GM21367 (cell line): ENCODE data around the gene AOPEP.

ENCODE experiments used
- ATAC-seq: cut with Tn5 transposase; IDR thresholded peaks from one replicate; pipeline ENCODE4 v1.9.1; 2021; ENCODE audit not compliant: unreplicated experiment

Gene AOPEP

DNA sequence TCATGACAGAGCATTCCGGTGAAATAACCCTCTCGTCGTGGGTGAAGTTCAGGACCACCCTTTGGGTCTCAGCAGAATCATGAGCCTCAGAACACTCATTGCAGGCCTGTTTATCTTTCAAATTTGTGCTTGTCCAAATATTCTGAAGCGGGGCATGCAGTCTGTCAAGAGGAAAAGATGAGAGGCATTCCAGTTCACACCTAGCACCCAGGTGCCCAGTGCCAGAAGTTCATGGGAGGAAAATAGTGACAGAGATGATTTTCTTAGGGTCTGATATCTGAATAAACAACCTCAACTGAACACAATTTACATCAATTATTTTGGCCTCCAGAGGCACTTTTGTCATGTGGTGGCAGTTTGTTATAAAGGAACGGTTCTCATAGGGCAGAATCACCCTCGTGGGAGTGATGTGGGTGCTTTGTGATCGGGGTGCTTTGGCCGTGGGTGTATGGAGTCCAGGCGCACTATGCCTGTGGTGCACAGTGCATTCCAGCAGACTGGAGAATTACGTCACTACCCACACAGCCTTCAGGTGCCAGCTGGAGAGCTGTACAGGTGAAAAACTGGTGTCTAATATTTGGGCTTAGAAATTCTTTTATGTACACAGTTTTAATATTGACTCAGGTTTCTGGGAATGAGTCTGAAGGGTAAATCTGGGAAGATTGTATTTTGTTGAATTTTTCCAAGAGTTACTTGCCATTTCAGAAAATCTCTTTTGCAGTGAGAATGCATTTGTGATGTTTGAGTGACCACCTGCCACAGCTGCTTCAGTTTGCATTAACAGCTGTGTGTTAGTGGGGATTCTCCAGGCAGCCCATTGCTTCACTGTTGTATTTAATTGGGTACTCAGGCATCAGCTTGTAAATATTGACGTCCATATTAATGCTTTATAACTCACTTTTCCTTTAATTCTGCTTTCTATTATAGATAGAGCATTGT is 301.7 kb downstream of the AOPEP start:
- ATAC-seq: no peak

DNA sequence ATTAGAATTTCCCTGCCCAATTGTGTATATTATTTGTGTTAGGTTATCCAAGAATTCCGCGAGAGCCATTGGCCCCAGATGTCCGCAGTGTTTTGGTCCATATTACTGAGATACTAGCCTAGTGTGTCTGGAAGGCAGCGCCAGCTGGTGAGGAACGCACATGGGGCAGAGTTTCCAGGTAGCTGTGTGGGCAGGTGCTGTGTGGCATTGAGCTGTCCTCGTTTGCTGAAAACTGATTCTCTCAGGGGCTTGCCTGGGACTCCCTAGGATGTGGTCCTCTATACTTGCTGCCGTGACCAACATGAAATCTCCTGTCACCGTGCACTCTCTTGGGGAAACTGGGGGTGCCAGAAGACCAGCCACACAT is 302.3 kb downstream of the AOPEP start:
- no peak for ATAC-seq

DNA sequence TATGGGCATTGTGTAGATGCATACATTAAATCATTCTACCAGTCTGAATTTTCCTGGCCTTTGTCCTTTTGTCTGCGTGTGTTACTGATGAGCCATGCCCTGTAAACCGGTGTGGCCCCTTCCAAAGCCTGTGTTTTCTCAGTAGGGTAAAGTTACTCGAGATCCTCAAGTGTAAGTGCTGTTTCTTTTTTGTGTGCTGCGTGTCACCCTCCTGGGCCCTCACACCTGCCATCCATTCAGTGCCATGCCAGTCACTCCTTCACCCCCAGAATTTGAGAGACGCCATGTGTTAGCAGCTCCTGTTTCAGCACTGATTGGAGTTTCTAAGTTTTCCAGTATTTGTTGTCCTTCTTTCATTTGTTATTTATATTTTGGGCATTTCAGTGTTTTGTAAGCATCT is 302.8 kb downstream of the AOPEP start:
- no peak for ATAC-seq

DNA sequence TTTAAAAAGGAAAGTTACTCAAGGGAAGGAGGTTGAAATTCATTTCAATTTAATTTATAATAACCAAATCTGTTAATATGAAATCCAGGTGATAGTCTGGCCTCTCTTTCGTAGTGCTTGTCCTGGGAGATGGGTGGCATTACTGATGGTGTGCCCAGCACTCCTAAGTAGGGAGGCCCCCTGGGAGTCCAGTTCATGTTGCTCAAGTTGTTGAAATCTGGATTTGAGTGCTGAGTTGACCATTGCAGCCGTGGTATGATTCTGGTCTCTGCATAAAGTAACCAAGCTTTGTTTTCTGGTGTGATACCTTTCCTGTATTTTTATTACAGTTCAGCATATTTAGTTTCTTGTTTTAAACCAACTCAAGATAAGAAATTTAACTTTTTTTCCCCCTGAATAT is 303.2 kb downstream of the AOPEP start:
- ATAC-seq: no peak

DNA sequence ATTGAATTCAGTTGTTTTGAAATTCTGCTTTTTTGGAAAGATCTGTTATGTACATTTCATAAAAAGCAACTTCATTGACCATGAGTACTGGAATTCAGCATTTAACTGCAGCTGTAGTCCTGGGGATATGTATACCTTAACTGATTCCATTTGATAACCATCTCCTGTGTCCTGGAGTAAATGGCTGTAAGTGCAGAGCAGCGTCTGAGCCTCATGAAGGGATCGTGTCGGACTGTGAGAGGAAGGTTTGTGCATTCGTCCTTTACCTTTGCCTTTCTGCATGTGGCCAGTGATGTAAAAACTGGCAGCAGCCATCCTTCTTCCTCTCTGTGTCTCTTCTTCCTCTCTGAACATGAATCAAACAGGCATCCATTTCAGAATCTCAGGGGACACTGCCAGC is 303.8 kb downstream of the AOPEP start:
- ATAC-seq: no peak

DNA sequence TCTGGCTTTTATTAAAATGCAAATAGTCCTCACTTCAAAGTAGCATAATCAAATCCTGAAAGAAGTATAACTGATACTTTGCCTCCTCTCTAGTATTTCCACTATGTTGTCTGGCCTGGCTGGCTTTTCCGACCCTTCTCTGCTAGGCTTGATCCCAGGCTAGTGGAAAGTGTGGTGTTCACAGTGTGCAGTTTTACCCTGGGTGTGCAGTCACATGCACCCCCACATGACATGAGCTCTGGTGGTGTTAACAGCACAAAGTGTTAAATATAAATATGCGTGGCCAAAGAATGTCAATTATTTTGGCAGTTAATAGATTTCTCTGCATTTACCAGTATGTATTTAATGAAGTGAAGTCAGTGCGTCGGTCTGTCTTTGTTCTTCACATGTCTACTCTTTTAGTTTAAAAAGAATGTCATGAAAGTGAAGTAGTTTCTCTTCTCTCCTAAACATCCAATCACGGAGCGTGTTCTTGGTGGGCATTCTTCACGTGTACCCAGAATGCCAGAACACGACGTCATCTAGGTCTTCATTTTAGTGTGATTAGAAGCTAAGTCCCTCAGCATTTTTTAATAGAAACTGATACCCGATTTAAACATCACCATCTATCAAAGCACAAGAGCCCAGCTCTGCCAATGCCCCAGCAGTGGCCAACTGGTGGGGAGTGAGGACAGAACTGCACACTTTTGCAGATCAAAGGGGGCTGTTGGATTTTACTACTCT is 304.6 kb downstream of the AOPEP start:
- no peak for ATAC-seq

DNA sequence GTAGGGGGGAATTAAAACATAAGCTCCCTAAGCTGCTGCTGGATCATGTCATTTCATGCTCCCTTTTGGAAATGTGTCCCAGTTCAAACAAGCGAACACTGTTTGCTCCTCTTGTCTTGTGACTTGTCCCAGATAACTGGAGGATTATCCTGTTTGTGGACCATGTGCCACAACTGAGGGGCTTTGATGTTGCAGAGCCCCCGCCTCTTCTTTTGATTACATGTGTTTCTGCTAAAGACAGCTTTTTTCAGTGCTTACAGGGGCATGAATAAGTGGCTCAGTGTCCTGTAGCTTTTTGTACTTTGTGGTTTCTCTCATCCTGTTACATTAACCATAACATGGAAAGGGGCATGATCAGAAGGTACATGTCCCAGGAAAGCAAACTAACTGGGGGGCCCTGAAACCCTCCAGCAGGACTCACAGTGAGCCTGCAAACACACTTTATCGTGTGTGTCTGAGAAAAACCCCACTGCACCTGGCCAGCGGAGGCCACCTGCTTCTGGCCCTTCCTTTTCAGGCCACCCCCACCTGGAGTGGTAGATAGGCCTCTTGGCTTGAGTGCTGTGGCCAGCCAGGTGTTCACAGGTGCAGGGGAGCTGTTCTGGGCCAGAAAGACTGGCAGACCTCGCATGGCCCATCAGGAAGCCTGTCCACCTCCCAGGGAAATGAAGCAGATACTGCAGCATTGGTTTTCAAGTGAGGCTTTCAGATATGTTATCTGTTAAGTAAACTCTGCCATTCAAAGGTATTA is 305.4 kb downstream of the AOPEP start:
- ATAC-seq: no peak

DNA sequence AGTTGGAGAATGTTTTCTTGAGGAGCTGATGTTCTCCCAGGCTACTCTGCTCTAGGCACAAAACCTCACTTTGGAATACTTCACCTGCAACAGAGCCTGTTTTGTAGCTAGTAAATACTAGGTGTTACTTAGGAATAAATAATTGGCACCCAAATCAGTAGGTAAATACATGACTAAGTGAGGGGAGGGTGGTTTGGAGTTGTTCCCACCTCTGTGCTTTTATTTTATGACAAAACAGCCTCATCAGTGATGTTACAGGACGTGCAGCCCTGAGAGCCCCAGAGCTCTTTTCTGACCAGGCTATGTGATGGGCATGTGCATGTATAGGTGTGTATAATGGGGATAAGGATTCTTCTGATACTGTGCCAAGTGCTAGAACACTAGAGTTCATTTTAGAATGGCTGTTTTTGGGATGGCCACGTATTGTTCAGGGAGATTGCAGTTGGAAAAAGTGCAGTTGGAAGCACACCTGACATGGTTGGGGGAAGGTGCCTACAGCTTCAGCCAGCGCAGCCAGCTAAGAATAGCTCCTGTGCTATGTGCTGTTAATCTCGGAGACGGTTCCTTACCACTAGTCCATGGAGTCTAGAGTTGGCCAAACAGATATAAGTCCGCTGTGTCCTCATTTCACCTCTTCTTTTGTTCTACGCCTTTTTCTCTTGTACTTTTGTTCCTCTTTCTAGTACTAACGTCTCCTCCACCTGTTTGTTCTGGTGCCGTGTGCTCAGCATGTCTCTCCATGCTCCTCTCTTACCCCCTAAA is 306.3 kb downstream of the AOPEP start:
- no peak for ATAC-seq

DNA sequence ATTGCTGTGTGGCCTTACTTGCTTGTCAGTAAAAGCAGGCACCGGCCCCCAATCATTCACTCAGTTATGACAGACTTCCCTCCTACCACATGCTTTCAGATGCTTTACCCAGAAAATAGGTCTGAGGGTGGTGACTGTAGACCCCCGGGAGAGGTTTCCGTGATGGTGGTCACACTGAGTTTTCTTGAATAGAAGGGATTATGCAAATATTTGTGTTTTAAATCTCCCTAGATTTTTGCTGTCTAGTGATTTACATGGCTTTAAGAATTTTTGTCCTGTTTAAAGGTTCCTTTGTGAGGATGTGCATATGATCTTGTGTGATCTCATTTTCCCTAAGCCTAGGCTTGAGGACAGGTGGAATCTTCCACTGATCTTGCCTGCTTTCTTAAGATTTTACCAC is 309.3 kb downstream of the AOPEP start:
- no peak for ATAC-seq

DNA sequence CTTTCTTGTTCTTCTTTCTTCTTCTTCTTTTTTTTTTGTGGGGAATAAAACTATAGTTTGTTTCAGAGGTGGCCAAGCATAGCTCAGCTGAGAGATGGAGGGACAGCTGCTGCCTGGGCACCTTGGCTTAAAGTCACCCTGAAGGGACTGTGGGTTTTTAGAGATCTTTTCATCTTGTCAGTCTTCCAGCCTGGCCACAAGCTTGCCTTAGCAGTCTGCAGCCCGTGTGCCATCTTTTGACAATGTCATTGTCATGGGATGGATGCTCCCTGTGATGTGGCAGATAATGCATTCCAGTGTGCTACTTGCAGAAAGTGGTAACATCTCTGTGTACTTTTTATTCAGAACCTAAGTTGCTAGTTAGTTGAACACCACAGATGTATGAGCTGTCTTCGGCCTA is 310.2 kb downstream of the AOPEP start:
- ATAC-seq: no peak

DNA sequence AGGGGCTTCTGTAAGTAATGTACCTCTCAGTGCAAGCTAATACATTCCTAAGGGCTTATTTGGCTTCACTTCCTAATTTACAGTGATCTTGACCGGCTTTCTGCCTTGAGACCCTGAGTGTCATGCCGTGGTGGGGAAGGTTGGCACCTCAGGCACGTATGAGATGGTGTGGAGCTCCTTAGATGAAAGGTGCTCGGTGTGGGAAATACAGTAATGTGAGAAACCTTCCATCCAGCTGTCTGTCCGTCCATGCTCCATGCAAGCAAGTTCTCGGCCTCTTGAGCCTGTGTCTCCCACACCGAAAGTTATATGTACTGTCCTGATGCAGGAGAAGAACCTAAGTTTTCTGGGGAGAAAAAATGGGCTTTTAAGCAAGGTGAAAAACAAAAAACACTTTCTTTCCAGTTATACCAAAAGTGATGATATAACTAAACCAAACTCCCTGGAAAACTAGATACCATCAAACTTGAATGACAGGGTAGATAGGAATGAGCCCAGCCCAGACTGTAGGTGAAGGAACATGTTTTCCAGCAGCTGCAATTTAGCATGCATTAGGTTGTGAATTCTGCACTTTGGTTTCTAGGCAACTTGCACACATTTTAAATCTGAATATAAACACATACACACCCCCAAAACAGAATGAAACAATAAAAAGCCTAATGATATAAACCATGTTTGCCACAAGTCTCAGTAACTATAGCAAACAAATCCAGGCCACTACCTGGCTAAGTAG is 311.5 kb downstream of the AOPEP start:
- no peak for ATAC-seq

DNA sequence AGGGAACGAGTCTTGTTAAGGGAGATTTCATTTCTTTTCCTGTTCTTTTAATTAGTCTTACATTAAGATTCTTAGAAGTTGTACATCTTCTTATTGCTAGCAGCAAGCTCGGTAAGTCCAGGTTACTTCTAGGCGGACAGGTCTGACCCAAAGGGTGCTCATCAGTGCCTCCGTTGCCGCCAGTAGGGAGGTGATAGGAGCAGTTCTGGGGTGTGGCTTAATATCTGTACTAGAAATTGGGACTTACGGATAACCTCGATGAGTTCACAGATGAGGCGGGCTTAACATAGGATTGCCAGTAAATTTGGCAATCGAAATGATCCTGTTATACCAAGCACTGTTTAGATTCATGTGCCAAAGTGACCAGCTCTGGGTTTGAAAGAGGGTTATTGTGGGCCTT is 312.2 kb downstream of the AOPEP start:
- no peak for ATAC-seq

DNA sequence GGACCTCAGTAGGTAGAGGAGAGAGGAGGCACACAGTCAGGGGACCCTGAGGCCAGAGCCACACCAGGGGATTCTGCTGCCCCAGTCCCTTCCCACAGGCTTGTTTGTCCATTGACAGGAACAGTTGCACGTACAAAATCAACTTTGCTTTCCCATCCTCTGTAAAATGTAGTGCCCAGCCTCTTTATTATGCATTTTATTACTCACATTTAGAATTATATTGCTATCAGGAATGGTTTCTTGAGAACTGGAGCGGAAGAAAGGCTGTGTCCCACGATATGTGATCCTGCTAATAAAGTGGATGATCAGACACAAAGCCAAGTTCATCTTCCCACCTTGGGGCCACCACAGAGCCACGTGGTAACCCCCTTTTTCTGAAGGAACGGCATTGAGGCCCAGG is 313.6 kb downstream of the AOPEP start:
- ATAC-seq: no peak

DNA sequence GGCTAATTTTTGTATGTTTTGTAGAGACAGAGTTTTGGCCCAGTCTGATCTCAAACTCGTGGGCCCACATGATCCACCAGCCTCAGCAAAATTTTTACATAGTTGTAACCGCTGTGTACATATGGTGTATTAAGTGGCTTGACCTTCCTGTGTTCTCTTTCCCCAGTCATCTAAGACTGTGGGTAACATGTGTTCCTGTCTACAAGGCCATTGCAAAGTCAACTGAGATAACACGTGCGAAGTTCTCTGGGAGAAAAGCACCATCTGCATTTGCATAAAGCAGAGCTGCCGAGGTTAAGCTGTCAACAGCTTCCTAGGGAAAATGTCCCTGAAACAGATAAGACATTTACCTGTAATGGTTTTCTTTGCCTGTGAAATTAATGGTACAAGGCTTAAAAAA is 317.3 kb downstream of the AOPEP start:
- no peak for ATAC-seq

DNA sequence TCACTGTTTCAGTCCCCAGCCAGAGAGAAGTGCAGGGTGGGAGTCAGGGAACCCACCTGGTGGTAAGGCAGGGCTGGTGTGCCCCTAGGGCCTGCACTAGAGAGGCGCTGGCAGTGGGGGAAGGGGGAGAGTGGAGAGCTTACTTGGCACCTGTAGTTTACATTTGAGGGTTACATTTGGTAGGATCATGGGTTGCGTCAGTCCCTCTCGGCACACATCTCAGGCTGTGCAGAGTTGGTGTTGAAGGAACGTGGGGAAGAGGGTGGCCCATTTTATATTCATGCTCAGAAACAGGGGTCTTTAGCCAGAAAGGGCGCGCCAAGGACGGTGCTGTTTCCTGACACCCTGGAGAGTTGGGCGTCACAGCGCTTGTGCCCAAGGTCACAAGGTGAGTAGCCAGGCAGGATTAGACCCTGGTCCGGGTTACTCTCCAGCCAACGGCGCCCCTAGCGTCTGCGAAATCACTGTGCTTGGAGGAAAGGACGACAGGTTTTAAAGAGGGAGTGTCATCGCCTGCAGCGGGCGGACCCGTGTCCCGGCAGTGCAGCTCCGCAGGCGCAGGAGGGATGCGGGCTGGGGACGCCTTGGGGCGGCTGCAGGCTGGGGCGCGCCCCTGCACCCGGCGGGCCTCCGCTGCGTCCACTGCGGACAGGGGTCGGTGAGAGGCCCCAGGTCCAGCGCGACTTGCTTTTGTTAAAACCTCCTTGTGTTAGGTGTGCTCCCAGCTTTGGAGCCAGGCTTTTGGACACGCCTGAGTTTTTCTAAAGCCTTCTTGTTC is 318.4 kb downstream of the AOPEP start:
- no peak for ATAC-seq

DNA sequence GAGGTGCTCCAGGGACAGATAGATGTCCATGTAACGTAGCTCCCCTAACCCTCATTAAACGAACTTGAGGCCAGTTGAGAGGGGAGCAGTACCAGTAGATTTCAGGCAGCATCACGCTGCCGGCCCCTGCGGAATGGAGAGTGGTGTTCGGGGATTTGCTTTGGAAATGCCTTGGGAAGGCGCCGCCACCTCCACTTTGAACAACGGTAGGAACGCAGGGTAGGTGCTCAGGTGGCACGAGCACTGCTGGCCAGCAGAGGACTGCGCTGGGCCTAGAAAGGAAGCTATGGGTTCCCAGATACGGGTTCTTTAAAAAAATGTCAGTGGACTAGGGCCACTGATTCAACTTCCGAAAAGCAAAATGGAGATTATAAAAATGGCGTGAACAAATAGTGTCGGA is 319.3 kb downstream of the AOPEP start:
- ATAC-seq: no peak

DNA sequence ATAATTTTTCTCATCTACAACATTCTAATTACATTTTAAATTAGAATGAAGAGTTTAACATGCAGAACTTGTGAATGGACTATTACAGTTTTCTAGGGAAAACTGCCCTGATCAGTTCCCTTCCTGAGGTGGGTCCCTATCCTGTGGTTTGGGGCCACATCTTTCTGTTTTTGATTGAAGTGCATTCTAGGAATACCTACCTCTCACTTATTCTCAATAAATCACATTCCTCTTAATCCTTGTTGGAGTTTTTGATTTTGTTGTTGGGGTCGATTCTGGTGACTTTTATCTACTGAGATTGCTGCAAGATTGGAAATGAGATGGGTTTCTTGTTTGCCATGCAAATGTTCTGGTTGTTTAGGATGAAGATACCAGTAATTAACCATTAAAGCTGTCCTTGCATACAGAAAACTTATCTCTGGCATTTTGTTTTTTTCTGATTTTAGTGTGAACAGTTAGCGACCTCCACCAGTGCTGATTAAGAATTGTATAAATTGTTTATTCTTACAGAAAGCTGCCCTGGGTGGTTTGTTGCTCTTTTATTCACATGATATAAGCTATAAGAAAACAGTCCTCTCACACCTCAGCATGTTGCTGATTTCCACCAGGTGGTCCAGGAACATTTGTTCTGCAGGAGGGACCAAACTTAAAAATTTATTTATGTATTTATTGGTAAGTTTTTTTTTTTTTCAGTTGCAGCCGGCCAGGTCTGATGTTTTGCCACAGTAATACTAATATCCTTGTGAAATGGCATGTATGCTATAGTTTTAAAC is 321.1 kb downstream of the AOPEP start:
- ATAC-seq: no peak

DNA sequence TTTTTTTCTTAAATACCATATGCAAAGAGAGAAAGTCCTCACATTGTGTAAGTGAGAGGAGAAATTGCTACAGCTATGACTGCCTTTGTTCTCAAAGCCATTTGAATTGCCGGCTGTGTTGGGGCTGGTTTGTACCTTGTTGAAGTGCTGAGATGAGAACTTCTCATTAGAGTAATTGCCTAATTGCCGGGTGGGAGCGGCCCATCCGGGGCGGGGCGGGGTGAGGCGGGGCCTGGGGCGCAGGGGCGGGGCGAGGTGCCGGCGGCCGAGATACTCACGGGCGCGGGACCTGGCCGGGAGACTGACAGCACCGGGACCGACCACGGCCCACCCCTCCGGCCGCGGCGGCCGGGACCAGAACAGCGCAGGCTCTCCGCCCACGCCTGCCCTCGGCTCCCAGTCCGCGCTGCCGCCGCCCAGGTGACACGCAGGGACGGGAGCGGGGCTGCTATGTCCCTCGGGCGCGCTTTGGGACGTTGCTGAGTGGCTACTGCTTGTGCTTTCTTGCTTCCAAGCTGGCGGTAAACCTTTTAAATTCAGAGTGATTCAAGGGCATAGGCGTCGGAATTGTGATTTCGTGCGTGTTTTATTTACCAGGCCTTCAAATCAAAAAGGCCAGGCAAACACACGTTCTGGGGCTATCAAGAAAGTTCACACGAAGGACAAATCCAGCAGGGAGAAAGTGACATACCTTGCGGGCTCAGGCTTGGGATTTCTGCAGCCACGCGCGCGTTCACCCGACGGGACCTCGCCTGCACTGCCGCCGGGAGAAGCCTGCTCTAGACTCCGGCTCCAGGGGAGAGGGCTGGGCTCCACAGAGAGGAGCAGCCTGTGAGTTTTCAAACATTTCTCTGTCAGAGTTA is 322.0 kb downstream of the AOPEP start:
- peak; percentile 82 for ATAC-seq
